ENCODE results near the gene UBAC1.

DNA sequence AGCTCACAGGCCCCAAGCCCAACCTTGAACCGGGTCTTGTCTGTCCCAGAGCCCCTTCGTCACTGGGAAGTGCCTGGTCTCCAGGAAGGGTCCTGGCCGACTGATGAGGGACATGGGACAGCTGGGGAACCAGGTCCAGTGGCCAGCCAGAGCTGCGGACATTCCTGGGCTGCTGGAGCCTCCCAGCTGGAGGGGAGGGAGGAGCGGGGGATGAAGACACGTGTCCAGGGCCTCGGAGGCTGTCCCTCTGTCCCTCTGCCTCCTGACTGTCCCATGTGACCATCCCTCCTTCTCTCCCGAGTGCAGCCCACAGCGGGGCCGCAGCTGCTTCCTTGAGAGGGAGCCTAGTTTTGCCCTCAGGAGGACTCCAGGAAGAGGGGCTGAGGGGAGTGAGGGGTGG, 41.7 kb upstream of the UBAC1 start:
- no peak for TF ChIP-seq NR2C2 (CRISPR knock-in tag; IDR thresholded peaks at IDR 0.05)
- no peak for TF ChIP-seq NFYB (CRISPR knock-in tag; conservative IDR thresholded peaks at IDR 0.05; ENCODE audit: low read depth)
- TF ChIP-seq, protein P1, sequence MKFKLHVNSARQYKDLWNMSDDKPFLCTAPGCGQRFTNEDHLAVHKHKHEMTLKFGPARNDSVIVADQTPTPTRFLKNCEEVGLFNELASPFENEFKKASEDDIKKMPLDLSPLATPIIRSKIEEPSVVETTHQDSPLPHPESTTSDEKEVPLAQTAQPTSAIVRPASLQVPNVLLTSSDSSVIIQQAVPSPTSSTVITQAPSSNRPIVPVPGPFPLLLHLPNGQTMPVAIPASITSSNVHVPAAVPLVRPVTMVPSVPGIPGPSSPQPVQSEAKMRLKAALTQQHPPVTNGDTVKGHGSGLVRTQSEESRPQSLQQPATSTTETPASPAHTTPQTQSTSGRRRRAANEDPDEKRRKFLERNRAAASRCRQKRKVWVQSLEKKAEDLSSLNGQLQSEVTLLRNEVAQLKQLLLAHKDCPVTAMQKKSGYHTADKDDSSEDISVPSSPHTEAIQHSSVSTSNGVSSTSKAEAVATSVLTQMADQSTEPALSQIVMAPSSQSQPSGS (CRISPR knock-in tag; IDR thresholded peaks at IDR 0.05; ENCODE audit: borderline replicate concordance, low read depth), result no peak
- TF ChIP-seq, protein P2, sequence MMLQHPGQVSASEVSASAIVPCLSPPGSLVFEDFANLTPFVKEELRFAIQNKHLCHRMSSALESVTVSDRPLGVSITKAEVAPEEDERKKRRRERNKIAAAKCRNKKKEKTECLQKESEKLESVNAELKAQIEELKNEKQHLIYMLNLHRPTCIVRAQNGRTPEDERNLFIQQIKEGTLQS (CRISPR knock-in tag; conservative IDR thresholded peaks at IDR 0.05), result no peak
- TF ChIP-seq, protein P3, sequence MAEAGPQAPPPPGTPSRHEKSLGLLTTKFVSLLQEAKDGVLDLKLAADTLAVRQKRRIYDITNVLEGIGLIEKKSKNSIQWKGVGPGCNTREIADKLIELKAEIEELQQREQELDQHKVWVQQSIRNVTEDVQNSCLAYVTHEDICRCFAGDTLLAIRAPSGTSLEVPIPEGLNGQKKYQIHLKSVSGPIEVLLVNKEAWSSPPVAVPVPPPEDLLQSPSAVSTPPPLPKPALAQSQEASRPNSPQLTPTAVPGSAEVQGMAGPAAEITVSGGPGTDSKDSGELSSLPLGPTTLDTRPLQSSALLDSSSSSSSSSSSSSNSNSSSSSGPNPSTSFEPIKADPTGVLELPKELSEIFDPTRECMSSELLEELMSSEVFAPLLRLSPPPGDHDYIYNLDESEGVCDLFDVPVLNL (CRISPR knock-in tag; IDR thresholded peaks at IDR 0.05; ENCODE audit: borderline replicate concordance, low read depth), result no peak
- TF ChIP-seq, protein P4, sequence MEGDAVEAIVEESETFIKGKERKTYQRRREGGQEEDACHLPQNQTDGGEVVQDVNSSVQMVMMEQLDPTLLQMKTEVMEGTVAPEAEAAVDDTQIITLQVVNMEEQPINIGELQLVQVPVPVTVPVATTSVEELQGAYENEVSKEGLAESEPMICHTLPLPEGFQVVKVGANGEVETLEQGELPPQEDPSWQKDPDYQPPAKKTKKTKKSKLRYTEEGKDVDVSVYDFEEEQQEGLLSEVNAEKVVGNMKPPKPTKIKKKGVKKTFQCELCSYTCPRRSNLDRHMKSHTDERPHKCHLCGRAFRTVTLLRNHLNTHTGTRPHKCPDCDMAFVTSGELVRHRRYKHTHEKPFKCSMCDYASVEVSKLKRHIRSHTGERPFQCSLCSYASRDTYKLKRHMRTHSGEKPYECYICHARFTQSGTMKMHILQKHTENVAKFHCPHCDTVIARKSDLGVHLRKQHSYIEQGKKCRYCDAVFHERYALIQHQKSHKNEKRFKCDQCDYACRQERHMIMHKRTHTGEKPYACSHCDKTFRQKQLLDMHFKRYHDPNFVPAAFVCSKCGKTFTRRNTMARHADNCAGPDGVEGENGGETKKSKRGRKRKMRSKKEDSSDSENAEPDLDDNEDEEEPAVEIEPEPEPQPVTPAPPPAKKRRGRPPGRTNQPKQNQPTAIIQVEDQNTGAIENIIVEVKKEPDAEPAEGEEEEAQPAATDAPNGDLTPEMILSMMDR (IDR thresholded peaks at IDR 0.05), result no peak
- no peak for TF ChIP-seq TEAD1 (CRISPR knock-in tag; IDR thresholded peaks at IDR 0.05)

All from WTC11 (cell line).